Muscle layer of duodenum (tissue), 2 donors: Measurements from ENCODE around the gene DCAF10.
"Not testable (repeated sequence)": the region's sequence is repeated elsewhere in the genome, so short reads cannot be mapped to it uniquely, and the experiment has no call there.

Experiments used
- H3K27ac ChIP-seq: one replicate; pipeline ENCODE4 v1.7.0; 2013; ENCODE audit warnings: mild to moderate bottlenecking, low read length
- H3K27me3 ChIP-seq: one replicate; pipeline ENCODE4 v1.7.0; 2013; ENCODE audit warnings: low read depth, mild to moderate bottlenecking, control low read depth, low read length
- H3K36me3 ChIP-seq, 2 donors: one replicate each; pipeline ENCODE4 v1.7.0; 2013; ENCODE audit warnings: low read length in 2 of 2, control low read depth in 1 of 2, mild to moderate bottlenecking in 1 of 2; ENCODE audit not compliant: insufficient read depth in 2 of 2, control insufficient read depth in 1 of 2
- H3K4me1 ChIP-seq, 2 donors: one replicate each; pipeline ENCODE4 v1.7.0; 2013; ENCODE audit warnings: low read length in 2 of 2, mild to moderate bottlenecking in 2 of 2, control low read depth in 1 of 2, moderate library complexity in 1 of 2; ENCODE audit not compliant: insufficient read depth in 2 of 2, control insufficient read depth in 1 of 2
- H3K4me3 ChIP-seq, 2 donors: one replicate each; pipeline ENCODE4 v1.7.0; 2013; ENCODE audit warnings: low read length in 2 of 2, low read depth in 1 of 2, mild to moderate bottlenecking in 1 of 2
- H3K9me3 ChIP-seq, 2 donors: one replicate each; pipeline ENCODE4 v1.7.0; 2013; ENCODE audit warnings: low read length in 2 of 2, control low read depth in 1 of 2, mild to moderate bottlenecking in 1 of 2; ENCODE audit not compliant: control insufficient read depth in 1 of 2
- donor health status: healthy.

Gene DCAF10

GRCh38 chr9:37903647-37904444, 103.2 kb downstream of the DCAF10 start, which contains the start of gene SLC25A51:
SLC25A51 (minus strand) TSS chr9:37904127; CDS start chr9:37888550, 15,577 bp downstream.
- Histone ChIP-seq H3K9me3 (no peaks in the 10 kb centered on the region), H3K27me3 (no peaks in the 10 kb centered on the region), H3K36me3 (peaks cover 6% of the 10 kb centered on the region in 2 donors), H3K4me1 (peaks cover 0 to 22% of the 10 kb centered on the region in 2 donors), H3K27ac (peak within 1 kb of the TSS; percentile 84), H3K4me3 (peak within 1 kb of the TSS; percentile 89 to 97)

DNA sequence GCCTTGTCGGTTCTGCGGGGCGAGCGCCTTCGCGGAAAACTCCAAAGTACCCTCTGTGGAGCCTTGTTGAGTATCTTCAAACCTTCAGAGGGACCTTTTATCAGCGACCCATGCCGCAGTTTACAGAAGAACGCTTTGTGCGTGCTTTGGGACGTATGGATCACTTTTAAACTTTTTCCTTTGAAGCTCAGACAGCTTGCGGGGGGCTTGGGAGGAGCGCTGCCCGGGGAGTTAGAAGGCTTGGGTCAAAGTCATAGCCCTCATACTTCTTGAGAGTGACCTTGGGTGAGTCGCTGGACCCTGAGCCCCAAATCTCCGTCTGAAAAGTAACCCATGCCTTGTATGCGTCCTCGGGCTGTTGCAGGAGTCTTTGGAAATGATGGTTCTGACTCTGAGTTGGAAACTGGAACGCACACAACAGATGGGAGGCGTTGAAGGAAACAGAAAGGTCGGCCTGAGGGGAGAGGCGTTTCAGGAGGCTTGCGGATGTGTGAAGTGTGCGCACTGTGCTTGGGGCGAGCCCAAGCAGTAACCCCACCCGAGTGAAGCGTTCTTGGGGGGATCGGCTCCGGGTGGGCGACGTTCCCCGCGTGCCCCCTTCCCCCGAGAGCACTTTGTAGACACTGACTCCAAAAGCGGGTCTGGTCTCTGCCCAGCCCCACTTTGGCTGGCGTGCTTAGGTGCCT, 104.0 kb downstream of the DCAF10 start:
- H3K36me3 ChIP-seq = no peaks in the 10 kb centered on the region
- peaks cover 0 to 22% of the 10 kb centered on the region in 2 donors for H3K4me1 ChIP-seq
- peak overlapping the region; percentile 89 to 97 for H3K4me3 ChIP-seq
- H3K9me3 ChIP-seq = no peaks in the 10 kb centered on the region
- H3K27ac ChIP-seq = peak overlapping the region; percentile 84
- H3K27me3 ChIP-seq = no peaks in the 10 kb centered on the region

GRCh38 chr9:37905131-37905505, 104.5 kb downstream of the DCAF10 start:
- no peaks in the 10 kb centered on the region for H3K36me3 ChIP-seq
- H3K4me1 ChIP-seq = peaks cover 0 to 22% of the 10 kb centered on the region in 2 donors
- no peak overlapping the region for H3K27ac ChIP-seq
- peak overlapping the region; percentile 89 to 97 for H3K4me3 ChIP-seq
- no peaks in the 10 kb centered on the region for H3K9me3 ChIP-seq
- no peaks in the 10 kb centered on the region for H3K27me3 ChIP-seq

DNA sequence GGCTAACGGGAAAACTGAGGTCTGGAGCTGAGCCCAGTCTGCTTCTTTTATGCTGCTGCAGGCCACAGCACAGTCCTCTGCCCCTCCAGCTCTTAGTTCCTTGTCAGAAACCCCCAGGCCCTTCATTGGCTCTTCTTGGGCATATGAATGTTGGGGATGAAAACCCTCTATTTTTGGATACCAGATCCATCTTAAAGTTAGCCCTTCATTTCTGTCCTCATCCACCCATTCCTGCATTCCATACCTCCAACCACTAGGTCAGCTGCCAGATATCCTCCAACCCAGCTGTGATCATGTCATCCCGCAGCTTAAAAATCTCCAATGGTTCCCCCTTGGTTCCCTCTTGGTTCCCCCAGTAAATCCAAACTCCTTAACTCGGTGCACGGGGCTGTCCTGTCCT, 105.2 kb downstream of the DCAF10 start:
- Histone ChIP-seq H3K27me3 (no peaks in the 10 kb centered on the region), H3K36me3 (no peaks in the 10 kb centered on the region), H3K27ac (no peak overlapping the region), H3K9me3 (no peaks in the 10 kb centered on the region), H3K4me1 (peaks cover 0 to 22% of the 10 kb centered on the region in 2 donors), H3K4me3 (no peak overlapping the region)

DNA sequence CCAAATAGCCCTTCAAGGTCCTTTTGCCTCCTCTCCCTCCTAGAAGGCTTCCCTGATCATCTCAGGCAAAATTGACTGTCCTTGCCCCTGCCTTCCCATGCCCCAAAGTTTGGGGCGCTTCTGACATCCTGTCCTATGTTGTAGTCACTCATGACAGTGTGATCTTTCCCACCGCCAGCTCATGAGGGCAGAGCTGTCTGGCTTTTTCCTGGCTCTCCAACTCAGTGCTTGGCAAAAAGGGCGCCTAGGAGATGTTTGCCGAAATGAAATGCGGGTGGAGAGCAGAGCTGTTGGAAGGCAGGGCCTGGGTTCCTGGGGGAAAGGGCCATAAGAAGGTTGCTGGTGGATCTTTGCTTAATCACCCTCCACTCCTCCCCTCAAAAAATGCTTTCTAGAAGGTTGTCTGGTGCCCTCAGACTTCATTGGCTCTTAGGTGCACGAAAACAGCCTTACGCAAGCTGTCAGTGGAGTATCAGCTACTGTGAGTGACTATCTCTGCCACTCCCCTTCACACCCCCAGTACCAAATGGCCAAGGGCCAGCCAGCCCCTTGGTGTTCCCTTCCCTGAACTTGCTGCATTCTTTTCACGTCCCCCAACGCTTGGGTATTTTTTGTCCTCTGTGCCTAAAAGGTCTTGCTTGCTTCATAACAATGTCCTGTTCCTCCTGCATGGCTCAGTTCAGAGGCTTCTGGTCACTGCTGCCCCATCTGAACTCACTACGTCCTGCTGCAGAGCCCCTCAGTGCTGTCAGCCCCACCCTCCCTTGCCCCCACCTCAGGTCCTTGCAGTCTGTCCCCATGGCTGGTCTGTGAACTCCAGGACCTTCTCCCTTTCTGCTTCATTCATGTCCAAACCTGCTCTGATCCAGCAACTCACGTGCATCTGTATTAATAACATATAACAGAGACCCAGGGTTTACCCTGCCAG, 106.0 kb downstream of the DCAF10 start:
- H3K4me3 ChIP-seq = no peak overlapping the region
- peaks cover 0 to 22% of the 10 kb centered on the region in 2 donors for H3K4me1 ChIP-seq
- no peaks in the 10 kb centered on the region for H3K27me3 ChIP-seq
- H3K9me3 ChIP-seq = no peaks in the 10 kb centered on the region
- no peaks in the 10 kb centered on the region for H3K36me3 ChIP-seq
- no peak overlapping the region for H3K27ac ChIP-seq

- H3K27me3 ChIP-seq = no peaks in the 10 kb centered on the region
- H3K27ac ChIP-seq = no peak overlapping the region
- H3K9me3 ChIP-seq = no peaks in the 10 kb centered on the region
- no peak overlapping the region for H3K4me3 ChIP-seq
- no peaks in the 10 kb centered on the region for H3K36me3 ChIP-seq
- peaks cover 0 to 8% of the 10 kb centered on the region in 2 donors for H3K4me1 ChIP-seq
These were observed 107.7 kb downstream of the DCAF10 start for GRCh38 chr9:37908283-37908682.

GRCh38 chr9:37908698-37909186, 108.1 kb downstream of the DCAF10 start:
- H3K4me3 ChIP-seq = no peak overlapping the region
- H3K4me1 ChIP-seq = peaks cover 0 to 6% of the 10 kb centered on the region in 2 donors
- H3K9me3 ChIP-seq = no peaks in the 10 kb centered on the region
- no peak overlapping the region for H3K27ac ChIP-seq
- H3K36me3 ChIP-seq = no peaks in the 10 kb centered on the region
- H3K27me3 ChIP-seq = no peaks in the 10 kb centered on the region

GRCh38 chr9:37909326-37909725, 108.7 kb downstream of the DCAF10 start:
- Histone ChIP-seq H3K27ac (no peak overlapping the region), H3K4me1 (peaks cover 0 to 6% of the 10 kb centered on the region in 2 donors), H3K36me3 (no peaks in the 10 kb centered on the region), H3K4me3 (no peak overlapping the region), H3K9me3 (no peaks in the 10 kb centered on the region), H3K27me3 (no peaks in the 10 kb centered on the region)

- H3K9me3 ChIP-seq, H3K27me3 ChIP-seq, H3K4me3 ChIP-seq, H3K4me1 ChIP-seq, H3K36me3 ChIP-seq, H3K27ac ChIP-seq: not testable (repeated sequence)
These were observed 109.2 kb downstream of the DCAF10 start for GRCh38 chr9:37909836-37910235.

DNA sequence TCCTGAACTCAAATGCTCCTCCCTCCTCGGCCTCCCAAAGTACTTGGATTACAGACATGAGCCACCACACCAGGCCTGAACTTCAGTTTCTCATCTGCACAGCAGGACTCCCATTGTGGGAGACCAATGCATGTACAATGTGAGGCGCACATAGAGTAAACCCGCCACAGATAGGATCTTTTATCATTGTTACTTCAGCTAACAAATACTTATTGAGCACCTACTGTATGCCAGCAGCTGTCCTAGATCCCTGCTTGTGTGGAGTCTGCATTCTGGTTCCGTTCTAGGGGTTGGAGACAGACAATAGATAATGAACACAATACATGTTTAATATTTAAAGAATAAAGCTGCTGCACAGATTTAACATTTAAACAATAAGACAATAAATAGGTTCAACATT, 109.7 kb downstream of the DCAF10 start:
- Histone ChIP-seq H3K36me3 (no peaks in the 10 kb centered on the region), H3K27me3 (no peaks in the 10 kb centered on the region), H3K9me3 (no peaks in the 10 kb centered on the region), H3K4me3 (no peak overlapping the region), H3K4me1 (peaks cover 0 to under 1% of the 10 kb centered on the region in 2 donors), H3K27ac (no peak overlapping the region)

DNA sequence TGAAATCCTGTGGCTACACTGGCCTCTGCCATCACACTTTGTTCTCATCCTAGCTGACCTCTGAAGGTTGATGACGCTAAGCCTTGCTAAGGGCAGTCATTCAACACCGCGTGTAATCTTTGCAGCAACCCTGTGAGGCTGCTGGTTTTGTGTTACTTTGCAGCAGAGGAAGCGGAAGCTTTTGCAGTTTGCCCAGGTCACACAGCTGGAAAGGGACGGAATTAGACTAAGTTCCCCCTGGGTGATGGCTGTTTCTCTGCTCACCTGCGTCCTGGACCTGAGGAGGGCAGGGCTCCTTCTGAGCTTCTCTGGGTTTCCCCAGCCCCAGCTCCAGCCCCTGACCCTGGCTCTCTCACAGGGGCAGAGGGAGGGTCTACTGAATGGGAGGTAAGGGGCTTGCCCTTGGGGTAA, 110.7 kb downstream of the DCAF10 start:
- H3K4me1 ChIP-seq = no peaks in the 10 kb centered on the region

More for the DNA sequence above, 110.7 kb downstream of the DCAF10 start:
- Histone ChIP-seq H3K4me3 (no peak overlapping the region), H3K9me3 (no peaks in the 10 kb centered on the region), H3K27ac (no peak overlapping the region), H3K36me3 (no peaks in the 10 kb centered on the region), H3K27me3 (no peaks in the 10 kb centered on the region)
